ENCODE data around the gene FBXO11.

The FBXO11 gene

DNA sequence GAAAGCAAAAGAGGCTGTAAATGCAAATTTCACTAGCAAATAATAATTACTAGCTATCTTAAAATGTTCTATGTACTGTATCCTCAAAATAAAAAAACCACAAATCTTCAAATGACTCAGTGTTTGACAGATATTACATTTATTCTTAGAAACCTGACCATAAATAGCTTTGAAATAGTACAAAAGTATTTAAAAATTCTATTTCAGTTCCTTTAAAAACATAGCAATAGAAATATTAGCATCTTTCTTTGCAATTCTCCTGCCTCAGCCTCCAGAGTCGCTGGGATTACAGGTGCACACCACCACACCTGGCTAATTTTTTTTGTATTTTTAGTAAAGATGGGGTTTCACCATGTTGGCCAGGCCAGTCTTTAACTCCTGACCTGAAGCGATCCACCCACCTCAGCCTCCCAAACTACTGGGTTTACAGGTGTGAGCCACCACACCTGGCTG lies 72.8 kb downstream of the FBXO11 start:
- Histone ChIP-seq H3K27ac (ENCODE audit: extremely low read depth, low read depth, low read length) (no peak overlapping the region), H3K4me1 (ENCODE audit: control insufficient read depth, insufficient read depth, low read length) (no peaks in the 10 kb centered on the region), H3K36me3 (ENCODE audit: control insufficient read depth in 2 of 2, insufficient read depth in 1 of 2, low read length in 2 of 2) (peaks cover 64 to 75% of the 10 kb centered on the region in 2 experiments), H3K9me3 (ENCODE audit: control insufficient read depth, insufficient read depth, low read depth, low read length) (no peaks in the 10 kb centered on the region), H3K4me3 (ENCODE audit: low read depth, low read length) (no peak overlapping the region)
- TF ChIP-seq ZNF404 (tag by site-specific recombination; IDR thresholded peaks at IDR 0.05) (no peak), YY2 (tag by site-specific recombination; IDR thresholded peaks at IDR 0.05) (no peak), ZNF623 (tag by site-specific recombination; IDR thresholded peaks at IDR 0.05) (no peak), ZNF133 (tag by site-specific recombination; IDR thresholded peaks at IDR 0.05) (no peak), ZNF121 (tag by site-specific recombination; IDR thresholded peaks at IDR 0.05) (no peak), ZNF248 (tag by site-specific recombination; IDR thresholded peaks at IDR 0.05) (no peak), ZFP3 (tag by site-specific recombination; IDR thresholded peaks at IDR 0.05; ENCODE audit: low read depth) (no peak), ZNF473 (tag by site-specific recombination; IDR thresholded peaks at IDR 0.05) (no peak), ZSCAN23 (tag by site-specific recombination; IDR thresholded peaks at IDR 0.05) (no peak), ZNF221 (tag by site-specific recombination; IDR thresholded peaks at IDR 0.05; ENCODE audit: borderline replicate concordance) (no peak), ZNF112 (tag by site-specific recombination; IDR thresholded peaks at IDR 0.05) (no peak), ZNF600 (tag by site-specific recombination; IDR thresholded peaks at IDR 0.05) (no peak), ZNF391 (tag by site-specific recombination; IDR thresholded peaks at IDR 0.05; ENCODE audit: borderline replicate concordance, low read depth) (no peak)
- TF ChIP-seq, protein P1, sequence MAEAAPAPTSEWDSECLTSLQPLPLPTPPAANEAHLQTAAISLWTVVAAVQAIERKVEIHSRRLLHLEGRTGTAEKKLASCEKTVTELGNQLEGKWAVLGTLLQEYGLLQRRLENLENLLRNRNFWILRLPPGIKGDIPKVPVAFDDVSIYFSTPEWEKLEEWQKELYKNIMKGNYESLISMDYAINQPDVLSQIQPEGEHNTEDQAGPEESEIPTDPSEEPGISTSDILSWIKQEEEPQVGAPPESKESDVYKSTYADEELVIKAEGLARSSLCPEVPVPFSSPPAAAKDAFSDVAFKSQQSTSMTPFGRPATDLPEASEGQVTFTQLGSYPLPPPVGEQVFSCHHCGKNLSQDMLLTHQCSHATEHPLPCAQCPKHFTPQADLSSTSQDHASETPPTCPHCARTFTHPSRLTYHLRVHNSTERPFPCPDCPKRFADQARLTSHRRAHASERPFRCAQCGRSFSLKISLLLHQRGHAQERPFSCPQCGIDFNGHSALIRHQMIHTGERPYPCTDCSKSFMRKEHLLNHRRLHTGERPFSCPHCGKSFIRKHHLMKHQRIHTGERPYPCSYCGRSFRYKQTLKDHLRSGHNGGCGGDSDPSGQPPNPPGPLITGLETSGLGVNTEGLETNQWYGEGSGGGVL (tag by site-specific recombination; IDR thresholded peaks at IDR 0.05) = no peak
- TF ChIP-seq, protein P2, sequence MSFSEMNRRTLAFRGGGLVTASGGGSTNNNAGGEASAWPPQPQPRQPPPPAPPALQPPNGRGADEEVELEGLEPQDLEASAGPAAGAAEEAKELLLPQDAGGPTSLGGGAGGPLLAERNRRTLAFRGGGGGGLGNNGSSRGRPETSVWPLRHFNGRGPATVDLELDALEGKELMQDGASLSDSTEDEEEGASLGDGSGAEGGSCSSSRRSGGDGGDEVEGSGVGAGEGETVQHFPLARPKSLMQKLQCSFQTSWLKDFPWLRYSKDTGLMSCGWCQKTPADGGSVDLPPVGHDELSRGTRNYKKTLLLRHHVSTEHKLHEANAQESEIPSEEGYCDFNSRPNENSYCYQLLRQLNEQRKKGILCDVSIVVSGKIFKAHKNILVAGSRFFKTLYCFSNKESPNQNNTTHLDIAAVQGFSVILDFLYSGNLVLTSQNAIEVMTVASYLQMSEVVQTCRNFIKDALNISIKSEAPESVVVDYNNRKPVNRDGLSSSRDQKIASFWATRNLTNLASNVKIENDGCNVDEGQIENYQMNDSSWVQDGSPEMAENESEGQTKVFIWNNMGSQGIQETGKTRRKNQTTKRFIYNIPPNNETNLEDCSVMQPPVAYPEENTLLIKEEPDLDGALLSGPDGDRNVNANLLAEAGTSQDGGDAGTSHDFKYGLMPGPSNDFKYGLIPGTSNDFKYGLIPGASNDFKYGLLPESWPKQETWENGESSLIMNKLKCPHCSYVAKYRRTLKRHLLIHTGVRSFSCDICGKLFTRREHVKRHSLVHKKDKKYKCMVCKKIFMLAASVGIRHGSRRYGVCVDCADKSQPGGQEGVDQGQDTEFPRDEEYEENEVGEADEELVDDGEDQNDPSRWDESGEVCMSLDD (tag by site-specific recombination; IDR thresholded peaks at IDR 0.05) = no peak
- TF ChIP-seq, protein P3, sequence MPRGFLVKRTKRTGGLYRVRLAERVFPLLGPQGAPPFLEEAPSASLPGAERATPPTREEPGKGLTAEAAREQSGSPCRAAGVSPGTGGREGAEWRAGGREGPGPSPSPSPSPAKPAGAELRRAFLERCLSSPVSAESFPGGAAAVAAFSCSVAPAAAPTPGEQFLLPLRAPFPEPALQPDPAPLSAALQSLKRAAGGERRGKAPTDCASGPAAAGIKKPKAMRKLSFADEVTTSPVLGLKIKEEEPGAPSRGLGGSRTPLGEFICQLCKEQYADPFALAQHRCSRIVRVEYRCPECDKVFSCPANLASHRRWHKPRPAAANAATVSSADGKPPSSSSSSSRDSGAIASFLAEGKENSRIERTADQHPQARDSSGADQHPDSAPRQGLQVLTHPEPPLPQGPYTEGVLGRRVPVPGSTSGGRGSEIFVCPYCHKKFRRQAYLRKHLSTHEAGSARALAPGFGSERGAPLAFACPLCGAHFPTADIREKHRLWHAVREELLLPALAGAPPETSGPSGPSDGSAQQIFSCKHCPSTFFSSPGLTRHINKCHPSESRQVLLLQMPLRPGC (tag by site-specific recombination; IDR thresholded peaks at IDR 0.05) = no peak
- TF ChIP-seq, protein P4, sequence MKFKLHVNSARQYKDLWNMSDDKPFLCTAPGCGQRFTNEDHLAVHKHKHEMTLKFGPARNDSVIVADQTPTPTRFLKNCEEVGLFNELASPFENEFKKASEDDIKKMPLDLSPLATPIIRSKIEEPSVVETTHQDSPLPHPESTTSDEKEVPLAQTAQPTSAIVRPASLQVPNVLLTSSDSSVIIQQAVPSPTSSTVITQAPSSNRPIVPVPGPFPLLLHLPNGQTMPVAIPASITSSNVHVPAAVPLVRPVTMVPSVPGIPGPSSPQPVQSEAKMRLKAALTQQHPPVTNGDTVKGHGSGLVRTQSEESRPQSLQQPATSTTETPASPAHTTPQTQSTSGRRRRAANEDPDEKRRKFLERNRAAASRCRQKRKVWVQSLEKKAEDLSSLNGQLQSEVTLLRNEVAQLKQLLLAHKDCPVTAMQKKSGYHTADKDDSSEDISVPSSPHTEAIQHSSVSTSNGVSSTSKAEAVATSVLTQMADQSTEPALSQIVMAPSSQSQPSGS (tag by site-specific recombination; IDR thresholded peaks at IDR 0.05; ENCODE audit: low read depth) = no peak
- TF ChIP-seq, protein P5, sequence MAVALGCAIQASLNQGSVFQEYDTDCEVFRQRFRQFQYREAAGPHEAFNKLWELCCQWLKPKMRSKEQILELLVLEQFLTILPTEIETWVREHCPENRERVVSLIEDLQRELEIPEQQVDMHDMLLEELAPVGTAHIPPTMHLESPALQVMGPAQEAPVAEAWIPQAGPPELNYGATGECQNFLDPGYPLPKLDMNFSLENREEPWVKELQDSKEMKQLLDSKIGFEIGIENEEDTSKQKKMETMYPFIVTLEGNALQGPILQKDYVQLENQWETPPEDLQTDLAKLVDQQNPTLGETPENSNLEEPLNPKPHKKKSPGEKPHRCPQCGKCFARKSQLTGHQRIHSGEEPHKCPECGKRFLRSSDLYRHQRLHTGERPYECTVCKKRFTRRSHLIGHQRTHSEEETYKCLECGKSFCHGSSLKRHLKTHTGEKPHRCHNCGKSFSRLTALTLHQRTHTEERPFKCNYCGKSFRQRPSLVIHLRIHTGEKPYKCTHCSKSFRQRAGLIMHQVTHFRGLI (tag by site-specific recombination; IDR thresholded peaks at IDR 0.05) = no peak
- TF ChIP-seq, protein P6, sequence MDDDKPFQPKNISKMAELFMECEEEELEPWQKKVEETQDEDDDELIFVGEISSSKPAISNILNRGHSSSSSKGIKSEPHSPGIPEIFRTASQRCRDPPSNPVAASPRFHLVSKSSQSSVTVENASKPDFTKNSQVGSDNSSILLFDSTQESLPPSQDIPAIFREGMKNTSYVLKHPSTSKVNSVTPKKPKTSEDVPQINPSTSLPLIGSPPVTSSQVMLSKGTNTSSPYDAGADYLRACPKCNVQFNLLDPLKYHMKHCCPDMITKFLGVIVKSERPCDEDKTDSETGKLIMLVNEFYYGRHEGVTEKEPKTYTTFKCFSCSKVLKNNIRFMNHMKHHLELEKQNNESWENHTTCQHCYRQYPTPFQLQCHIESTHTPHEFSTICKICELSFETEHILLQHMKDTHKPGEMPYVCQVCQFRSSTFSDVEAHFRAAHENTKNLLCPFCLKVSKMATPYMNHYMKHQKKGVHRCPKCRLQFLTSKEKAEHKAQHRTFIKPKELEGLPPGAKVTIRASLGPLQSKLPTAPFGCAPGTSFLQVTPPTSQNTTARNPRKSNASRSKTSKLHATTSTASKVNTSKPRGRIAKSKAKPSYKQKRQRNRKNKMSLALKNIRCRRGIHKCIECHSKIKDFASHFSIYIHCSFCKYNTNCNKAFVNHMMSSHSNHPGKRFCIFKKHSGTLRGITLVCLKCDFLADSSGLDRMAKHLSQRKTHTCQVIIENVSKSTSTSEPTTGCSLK (tag by site-specific recombination; IDR thresholded peaks at IDR 0.05) = no peak
- ChIA-PET CTCF (interaction anchor here (1.0 kb wide), 1 partner anchor 273 kb away, joined by 3 read pairs; no protein-coding TSS in a partner anchor), POLR2A (no interaction called here)
